Measurements from ENCODE around the gene SEMA3F.

SEMA3F gene

GRCh38 chr3:50168791-50169190 lies 13.7 kb downstream of the SEMA3F start:
- Mint-ChIP-seq H3K4me3 (no peak overlapping the region), H3K27ac (no peak overlapping the region), H3K9me3 (no peaks in the 10 kb centered on the region), H3K27me3 (no peaks in the 10 kb centered on the region), H3K4me1 (no peaks in the 10 kb centered on the region), H3K36me3 (ENCODE audit: low read depth) (no peaks in the 10 kb centered on the region)
- no peak for ATAC-seq
- DNase-seq = no peak

GRCh38 chr3:50169232-50169832 lies 14.2 kb downstream of the SEMA3F start:
- Mint-ChIP-seq H3K4me3 (no peak overlapping the region), H3K36me3 (ENCODE audit: low read depth) (no peaks in the 10 kb centered on the region), H3K9me3 (no peaks in the 10 kb centered on the region), H3K4me1 (no peaks in the 10 kb centered on the region), H3K27ac (no peak overlapping the region), H3K27me3 (no peaks in the 10 kb centered on the region)
- ATAC-seq (no peak), DNase-seq (no peak)

DNA sequence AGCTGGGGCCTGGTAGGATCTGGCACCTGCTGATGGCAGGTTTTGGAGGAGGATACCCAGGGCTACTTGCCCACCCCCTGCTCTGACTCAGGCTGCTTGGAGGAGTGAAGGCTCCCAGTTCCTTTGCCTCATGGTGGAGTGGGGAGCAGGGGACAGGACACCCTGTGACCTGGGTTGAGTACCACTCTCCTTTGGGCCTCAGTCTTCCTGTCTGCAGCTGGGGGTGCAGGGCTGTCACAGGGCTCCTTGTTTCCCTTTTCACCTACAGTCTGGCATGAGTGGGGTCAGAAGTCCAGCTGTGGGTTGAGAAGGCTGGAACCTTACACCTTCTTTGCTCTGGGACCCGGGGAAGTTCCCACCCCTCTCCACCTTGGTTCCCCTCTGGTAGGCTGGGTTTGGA lies 14.7 kb downstream of the SEMA3F start:
- no peak overlapping the region for H3K4me3 Mint-ChIP-seq
- DNase-seq = no peak
- no peak overlapping the region for H3K27ac Mint-ChIP-seq
- no peaks in the 10 kb centered on the region for H3K27me3 Mint-ChIP-seq
- H3K9me3 Mint-ChIP-seq = no peaks in the 10 kb centered on the region
- H3K36me3 Mint-ChIP-seq (ENCODE audit: low read depth) = no peaks in the 10 kb centered on the region
- H3K4me1 Mint-ChIP-seq = no peaks in the 10 kb centered on the region
- no peak for ATAC-seq

DNA sequence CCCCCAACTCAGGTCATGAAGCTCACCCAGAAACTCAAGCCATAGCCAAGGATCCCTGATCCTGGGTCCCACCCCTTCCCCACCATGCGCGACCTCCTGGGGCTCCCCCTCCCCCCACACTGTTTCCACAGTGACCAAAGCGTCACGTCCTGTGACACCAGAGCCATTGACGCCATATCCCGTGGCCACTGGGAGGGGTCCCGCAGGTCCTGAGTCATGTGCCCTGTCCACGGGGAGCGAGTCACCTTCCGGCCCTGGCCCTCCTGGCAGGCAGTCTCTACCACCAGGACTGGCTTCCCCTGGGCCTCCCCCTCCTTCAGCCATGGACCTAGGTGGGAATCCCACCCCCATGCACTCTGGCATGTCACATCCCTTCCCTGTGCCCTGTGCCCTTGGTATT lies 15.6 kb downstream of the SEMA3F start:
- Mint-ChIP-seq H3K36me3 (ENCODE audit: low read depth) (no peaks in the 10 kb centered on the region), H3K27me3 (no peaks in the 10 kb centered on the region), H3K4me1 (no peaks in the 10 kb centered on the region), H3K4me3 (no peak overlapping the region), H3K27ac (no peak overlapping the region), H3K9me3 (no peaks in the 10 kb centered on the region)
- DNase-seq (no peak), ATAC-seq (no peak)

DNA sequence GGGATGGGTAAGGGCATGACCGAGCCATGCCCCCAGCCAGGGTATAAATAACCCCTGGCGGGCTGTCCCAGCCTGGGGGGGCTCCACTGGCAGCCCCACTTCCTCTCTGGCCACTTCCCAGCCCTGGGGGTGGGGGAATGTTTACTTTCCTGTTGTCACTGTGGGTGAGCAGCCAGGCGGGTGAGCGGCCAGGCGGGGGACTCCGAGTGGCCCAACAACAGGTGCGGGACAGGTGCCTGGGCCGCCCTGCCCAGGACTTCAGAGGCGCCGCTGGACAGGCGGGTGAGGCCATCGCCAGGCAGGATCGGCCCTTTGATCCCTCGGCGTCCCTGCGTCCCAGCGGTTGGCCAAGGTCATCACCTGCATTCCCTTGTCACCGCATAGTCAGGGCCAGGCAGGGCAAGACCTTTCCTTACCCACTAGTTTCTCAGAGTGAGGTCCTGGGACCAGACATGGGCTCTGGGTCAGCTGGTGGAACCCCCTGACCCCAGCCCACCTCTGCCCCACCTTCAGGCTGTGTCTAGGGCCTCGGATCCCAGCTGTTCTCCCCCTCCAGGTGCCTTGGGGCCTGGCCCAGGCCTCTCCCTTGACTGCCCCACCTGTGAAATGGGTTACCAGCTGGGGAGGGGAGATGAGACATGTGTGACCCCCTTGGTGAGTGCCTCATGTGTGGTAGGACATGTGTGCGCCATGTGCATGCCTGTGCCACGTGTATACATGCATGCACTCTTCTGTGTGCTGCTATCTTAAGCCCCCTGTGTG lies 16.6 kb downstream of the SEMA3F start:
- Mint-ChIP-seq H3K4me3 (no peak overlapping the region), H3K27ac (no peak overlapping the region)

GRCh38 chr3:50172626-50173220 lies 17.6 kb downstream of the SEMA3F start:
- DNase-seq (no peak), ATAC-seq (no peak)
- Mint-ChIP-seq H3K27me3 (no peaks in the 10 kb centered on the region), H3K36me3 (ENCODE audit: low read depth) (no peaks in the 10 kb centered on the region), H3K4me1 (no peaks in the 10 kb centered on the region), H3K27ac (no peak overlapping the region), H3K9me3 (no peaks in the 10 kb centered on the region), H3K4me3 (no peak overlapping the region)

More for the DNA sequence above, 16.6 kb downstream of the SEMA3F start:
- no peak for ATAC-seq
- no peaks in the 10 kb centered on the region for H3K9me3 Mint-ChIP-seq
- no peaks in the 10 kb centered on the region for H3K27me3 Mint-ChIP-seq
- no peaks in the 10 kb centered on the region for H3K4me1 Mint-ChIP-seq
- DNase-seq = no peak
- no peaks in the 10 kb centered on the region for H3K36me3 Mint-ChIP-seq (ENCODE audit: low read depth)

- Mint-ChIP-seq H3K27ac (no peak overlapping the region), H3K36me3 (ENCODE audit: low read depth) (no peaks in the 10 kb centered on the region), H3K4me3 (no peak overlapping the region), H3K9me3 (no peaks in the 10 kb centered on the region), H3K4me1 (no peaks in the 10 kb centered on the region), H3K27me3 (no peaks in the 10 kb centered on the region)
- no peak for ATAC-seq
- no peak for DNase-seq
These were observed 18.8 kb downstream of the SEMA3F start for GRCh38 chr3:50173685-50174516.

- Mint-ChIP-seq H3K9me3 (no peaks in the 10 kb centered on the region), H3K4me1 (no peaks in the 10 kb centered on the region), H3K4me3 (no peak overlapping the region), H3K27ac (no peak overlapping the region), H3K36me3 (ENCODE audit: low read depth) (no peaks in the 10 kb centered on the region), H3K27me3 (no peaks in the 10 kb centered on the region)
- no peak for ATAC-seq
- no peak for DNase-seq
These were observed 19.4 kb downstream of the SEMA3F start for GRCh38 chr3:50174517-50174895.

DNA sequence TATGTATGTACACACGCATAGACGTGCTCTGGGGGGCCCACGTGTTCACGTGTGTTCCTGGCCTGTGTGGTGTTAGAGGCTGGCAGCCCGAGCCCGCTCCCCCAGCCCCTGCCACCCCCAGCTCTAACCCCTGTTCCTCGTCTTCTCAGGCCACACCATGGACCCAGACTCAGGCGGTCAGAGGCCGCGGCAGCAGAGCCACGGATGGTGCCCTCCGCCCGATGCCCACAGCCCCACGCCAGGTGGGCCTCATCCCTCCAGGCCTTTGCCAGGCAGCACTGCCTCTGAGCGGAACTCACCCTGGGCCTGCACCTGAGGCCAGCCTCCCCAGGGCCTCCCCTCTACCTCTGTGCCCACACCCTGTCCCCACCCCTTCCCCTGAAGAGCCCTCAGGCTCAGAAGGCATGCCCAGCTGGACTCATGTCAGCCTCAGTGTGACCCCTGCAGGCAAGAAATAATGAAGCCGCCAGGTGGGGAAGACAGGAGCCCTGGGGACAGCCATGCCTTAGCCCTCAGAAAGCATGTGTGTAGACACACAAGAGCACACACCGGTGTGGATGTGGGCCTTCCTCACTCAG lies 19.9 kb downstream of the SEMA3F start:
- ATAC-seq = no peak

DNA sequence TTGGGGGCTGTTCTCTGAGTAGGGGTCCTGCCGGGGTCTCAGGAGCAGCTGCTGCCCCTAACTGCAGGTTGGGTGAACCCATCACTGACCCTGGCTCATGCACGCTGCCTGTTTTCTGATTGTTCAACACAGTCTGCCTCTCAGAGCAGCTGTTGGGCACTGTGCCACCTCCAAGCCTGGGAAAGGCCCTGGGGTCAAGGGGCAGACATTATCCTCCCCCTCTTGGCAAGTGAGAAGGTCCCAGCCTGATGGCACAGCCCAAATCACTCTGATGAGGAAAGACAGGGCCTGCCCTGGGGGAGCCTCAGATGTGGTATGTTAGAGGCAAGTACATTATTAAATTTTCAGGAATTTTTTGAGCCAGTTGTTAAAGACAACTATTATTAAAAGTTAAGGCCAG lies 22.2 kb downstream of the SEMA3F start:
- Mint-ChIP-seq H3K4me1 (no peaks in the 10 kb centered on the region), H3K9me3 (no peaks in the 10 kb centered on the region)
- no peak for ATAC-seq

More for the DNA sequence above, 19.9 kb downstream of the SEMA3F start:
- Mint-ChIP-seq H3K36me3 (ENCODE audit: low read depth) (no peaks in the 10 kb centered on the region), H3K27me3 (no peaks in the 10 kb centered on the region), H3K9me3 (no peaks in the 10 kb centered on the region), H3K4me1 (no peaks in the 10 kb centered on the region), H3K27ac (no peak overlapping the region), H3K4me3 (no peak overlapping the region)
- no peak for DNase-seq

GRCh38 chr3:50179710-50180109 lies 24.6 kb downstream of the SEMA3F start:
- no peaks in the 10 kb centered on the region for H3K36me3 Mint-ChIP-seq (ENCODE audit: low read depth)
- H3K27ac Mint-ChIP-seq = no peak overlapping the region
- H3K27me3 Mint-ChIP-seq = no peaks in the 10 kb centered on the region
- ATAC-seq (no peak), DNase-seq (no peak)
- H3K9me3 Mint-ChIP-seq = no peaks in the 10 kb centered on the region
- no peak overlapping the region for H3K4me3 Mint-ChIP-seq
- no peaks in the 10 kb centered on the region for H3K4me1 Mint-ChIP-seq

More for the DNA sequence above, 22.2 kb downstream of the SEMA3F start:
- no peak for DNase-seq
- Mint-ChIP-seq H3K36me3 (ENCODE audit: low read depth) (no peaks in the 10 kb centered on the region), H3K27me3 (no peaks in the 10 kb centered on the region), H3K27ac (no peak overlapping the region), H3K4me3 (no peak overlapping the region)

GRCh38 chr3:50181985-50182384 lies 26.9 kb downstream of the SEMA3F start:
- H3K9me3 Mint-ChIP-seq = no peaks in the 10 kb centered on the region
- ATAC-seq (no peak), DNase-seq (no peak)
- H3K27ac Mint-ChIP-seq = no peak overlapping the region
- H3K27me3 Mint-ChIP-seq = no peaks in the 10 kb centered on the region
- H3K36me3 Mint-ChIP-seq (ENCODE audit: low read depth) = no peaks in the 10 kb centered on the region
- no peaks in the 10 kb centered on the region for H3K4me1 Mint-ChIP-seq
- no peak overlapping the region for H3K4me3 Mint-ChIP-seq

DNA sequence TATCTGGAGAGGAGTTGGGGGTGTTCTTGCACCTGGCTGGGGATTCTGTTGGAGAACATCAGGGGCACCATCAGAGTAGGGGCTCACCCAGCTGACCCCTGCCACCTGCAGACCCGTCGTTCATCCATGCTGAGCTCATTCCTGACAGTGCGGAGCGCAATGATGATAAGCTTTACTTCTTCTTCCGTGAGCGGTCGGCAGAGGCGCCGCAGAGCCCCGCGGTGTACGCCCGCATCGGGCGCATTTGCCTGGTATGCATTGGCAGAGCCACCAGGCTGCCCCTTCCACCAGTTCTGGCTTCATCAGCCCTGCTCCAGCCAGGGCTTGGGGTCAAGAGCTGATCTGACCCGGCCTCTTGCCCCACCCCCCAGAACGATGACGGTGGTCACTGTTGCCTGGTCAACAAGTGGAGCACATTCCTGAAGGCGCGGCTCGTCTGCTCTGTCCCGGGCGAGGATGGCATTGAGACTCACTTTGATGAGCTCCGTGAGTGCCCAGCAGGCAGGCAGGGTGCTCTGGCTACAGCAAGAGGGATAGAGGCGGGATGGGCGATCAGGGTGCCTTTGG lies 27.5 kb downstream of the SEMA3F start:
- no peak overlapping the region for H3K4me3 Mint-ChIP-seq
- H3K27me3 Mint-ChIP-seq = no peaks in the 10 kb centered on the region
- no peaks in the 10 kb centered on the region for H3K4me1 Mint-ChIP-seq
- no peak overlapping the region for H3K27ac Mint-ChIP-seq
- DNase-seq (no peak), ATAC-seq (no peak)
- no peaks in the 10 kb centered on the region for H3K36me3 Mint-ChIP-seq (ENCODE audit: low read depth)
- H3K9me3 Mint-ChIP-seq = no peaks in the 10 kb centered on the region

DNA sequence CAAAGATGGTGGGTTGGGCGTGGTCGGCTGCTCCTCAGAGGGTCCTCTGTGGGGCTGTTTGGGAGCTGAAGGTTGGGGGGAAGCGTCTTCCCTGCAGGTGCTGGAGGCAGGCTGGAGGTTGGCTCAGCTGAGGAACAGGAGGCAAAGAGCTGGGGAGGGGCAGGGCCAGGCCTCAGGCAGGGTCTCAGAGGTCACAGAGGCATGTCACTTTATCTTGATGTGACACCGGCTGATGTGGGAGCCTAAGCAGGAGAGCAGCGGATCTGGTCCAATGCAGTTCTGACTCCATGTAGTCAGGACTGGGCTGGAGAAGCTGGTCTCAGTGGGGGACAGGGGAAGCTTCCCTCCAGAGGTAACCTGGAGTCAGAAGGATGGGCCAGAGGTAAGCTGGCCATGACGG lies 28.6 kb downstream of the SEMA3F start:
- DNase-seq = no peak
- no peaks in the 10 kb centered on the region for H3K36me3 Mint-ChIP-seq (ENCODE audit: low read depth)
- H3K4me1 Mint-ChIP-seq = no peaks in the 10 kb centered on the region
- H3K9me3 Mint-ChIP-seq = no peaks in the 10 kb centered on the region
- no peak overlapping the region for H3K4me3 Mint-ChIP-seq
- ATAC-seq = no peak
- no peak overlapping the region for H3K27ac Mint-ChIP-seq
- no peaks in the 10 kb centered on the region for H3K27me3 Mint-ChIP-seq

Data from activated naive CD8-positive, alpha-beta T cell treated with anti-CD3 and anti-CD28 coated beads, Interleukin-2, amount 50 U/mL, for 24 hours (primary cell).